IgD-negative memory B cell (primary cell): Measurements from ENCODE around the gene SLC16A10. TPM values are rescaled to one million over a fixed set of nuclear protein-coding genes. Genes with fewer than 3 reads are reported as not detected.

Source experiments
- H3K27ac Mint-ChIP-seq, 3 donors: one replicate each; pipeline ENCODE4 v1.8.0; 2020 to 2022; ENCODE audit warnings: mild to moderate bottlenecking in 3 of 3, mixed read lengths in 3 of 3, moderate library complexity in 1 of 3
- H3K27me3 Mint-ChIP-seq: one replicate; pipeline ENCODE4 v1.8.0; 2021; ENCODE audit warnings: mixed read lengths
- H3K36me3 Mint-ChIP-seq: one replicate; pipeline ENCODE4 v1.8.0; 2020; ENCODE audit warnings: mild to moderate bottlenecking, mixed read lengths
- H3K4me1 Mint-ChIP-seq, 3 donors: one replicate each; pipeline ENCODE4 v1.8.0; 2020 to 2022; ENCODE audit warnings: mixed read lengths in 3 of 3, mild to moderate bottlenecking in 1 of 3
- H3K4me3 Mint-ChIP-seq, 4 donors: one replicate each; pipeline ENCODE4 v1.8.0; 2020 to 2022; ENCODE audit warnings: mild to moderate bottlenecking in 4 of 4, mixed read lengths in 4 of 4, moderate library complexity in 3 of 4
- H3K9me3 Mint-ChIP-seq, 3 donors: one replicate each; pipeline ENCODE4 v1.8.0; 2020 to 2021; ENCODE audit warnings: mixed read lengths in 3 of 3, mild to moderate bottlenecking in 1 of 3
- polyA plus RNA-seq: library from polyadenylated mRNA; unstranded; fragments of 300-500 nt; fragmentation: Illumina TruSeq; gene quantifications from one replicate; pipeline ENCODE4 v1.2.3, GENCODE V29; 2021

The SLC16A10 gene
- polyA plus RNA-seq, 1 donor from 2014 or later: 1.2 TPM

GRCh38 chr6:111220383-111221031 lies 133.2 kb downstream of the SLC16A10 start:
- H3K4me1 Mint-ChIP-seq: peaks cover 0 to 2% (median 0%) of the 10 kb centered on the region in 3 donors

DNA sequence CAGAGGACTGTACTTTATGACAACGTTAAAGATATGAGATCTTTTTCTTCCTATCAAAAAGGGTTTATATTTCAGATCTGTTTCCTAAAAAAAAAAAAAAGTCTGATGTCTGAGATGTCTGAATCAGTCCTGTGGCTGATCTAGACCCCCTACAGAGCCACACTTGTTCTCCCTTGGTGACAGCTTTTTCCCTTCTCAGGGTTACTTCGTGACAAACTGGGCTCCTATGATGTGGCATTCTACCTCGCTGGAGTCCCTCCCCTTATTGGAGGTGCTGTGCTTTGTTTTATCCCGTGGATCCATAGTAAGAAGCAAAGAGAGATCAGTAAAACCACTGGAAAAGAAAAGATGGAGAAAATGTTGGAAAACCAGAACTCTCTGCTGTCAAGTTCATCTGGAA lies 134.5 kb downstream of the SLC16A10 start:
- H3K9me3 Mint-ChIP-seq: no peaks in the 10 kb centered on the region
- peaks cover 2% of the 10 kb centered on the region for H3K36me3 Mint-ChIP-seq
- peaks cover 0 to 2% (median 0%) of the 10 kb centered on the region in 3 donors for H3K4me1 Mint-ChIP-seq
- no peak overlapping the region for H3K27ac Mint-ChIP-seq
- H3K4me3 Mint-ChIP-seq: no peak overlapping the region
- peaks cover 3% of the 10 kb centered on the region for H3K27me3 Mint-ChIP-seq

More at GRCh38 chr6:111220383-111221031, 133.2 kb downstream of the SLC16A10 start:
- Mint-ChIP-seq H3K27me3 (peaks cover 3% of the 10 kb centered on the region), H3K27ac (no peak overlapping the region), H3K36me3 (peaks cover 2% of the 10 kb centered on the region), H3K9me3 (no peaks in the 10 kb centered on the region), H3K4me3 (no peak overlapping the region)

- Mint-ChIP-seq H3K9me3 (no peaks in the 10 kb centered on the region), H3K27me3 (peaks cover 3% of the 10 kb centered on the region), H3K27ac (no peak overlapping the region), H3K36me3 (peaks cover 2% of the 10 kb centered on the region), H3K4me1 (peaks cover 0 to 2% (median 0%) of the 10 kb centered on the region in 3 donors), H3K4me3 (no peak overlapping the region)
Measured at GRCh38 chr6:111222341-111222740, 135.0 kb downstream of the SLC16A10 start.

GRCh38 chr6:111228094-111228493 lies 140.8 kb downstream of the SLC16A10 start:
- Mint-ChIP-seq H3K27me3 (no peaks in the 10 kb centered on the region), H3K9me3 (no peaks in the 10 kb centered on the region), H3K27ac (no peak overlapping the region), H3K4me1 (no peaks in the 10 kb centered on the region), H3K4me3 (no peak overlapping the region), H3K36me3 (no peaks in the 10 kb centered on the region)

DNA sequence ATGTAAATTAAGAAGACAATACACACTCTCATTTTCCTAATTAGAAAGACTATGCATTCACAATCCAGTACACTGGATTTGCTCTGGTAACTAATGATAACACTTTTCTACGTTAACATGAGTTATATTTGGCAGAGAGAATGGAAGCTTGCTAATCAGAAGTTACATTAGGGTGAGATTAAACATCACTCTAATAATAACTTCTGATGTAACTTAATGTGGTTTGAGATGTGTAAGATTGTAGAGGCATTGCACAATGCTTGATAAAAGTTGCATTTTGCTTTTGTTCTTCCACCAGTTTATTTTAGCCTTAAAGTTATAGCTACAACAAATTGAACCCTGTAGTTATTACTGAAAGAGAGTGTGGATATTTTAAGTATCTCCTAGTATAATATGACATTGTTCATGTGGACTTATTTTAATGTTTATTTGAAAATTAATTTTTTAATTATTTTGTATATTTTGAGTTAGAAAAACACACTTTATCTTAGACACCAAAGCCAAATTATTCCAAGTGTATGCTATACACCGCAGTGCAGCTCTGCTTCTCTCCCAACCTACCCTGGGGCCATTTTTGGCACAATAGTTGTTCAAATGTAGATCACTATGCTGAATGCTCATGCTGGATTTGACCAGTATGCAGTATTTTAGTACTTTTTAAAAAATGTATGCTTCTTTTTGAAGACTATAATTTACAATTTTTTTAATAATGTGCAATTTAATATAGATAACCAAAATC lies 143.2 kb downstream of the SLC16A10 start:
- H3K36me3 Mint-ChIP-seq: no peaks in the 10 kb centered on the region
- peaks cover 8% of the 10 kb centered on the region for H3K27me3 Mint-ChIP-seq
- H3K27ac Mint-ChIP-seq: no peak overlapping the region
- H3K4me3 Mint-ChIP-seq: no peak overlapping the region
- H3K4me1 Mint-ChIP-seq: no peaks in the 10 kb centered on the region
- H3K9me3 Mint-ChIP-seq: no peaks in the 10 kb centered on the region

- Mint-ChIP-seq H3K36me3 (no peaks in the 10 kb centered on the region), H3K4me3 (no peak overlapping the region), H3K4me1 (no peaks in the 10 kb centered on the region)
Measured at GRCh38 chr6:111231090-111231459, 143.8 kb downstream of the SLC16A10 start.

DNA sequence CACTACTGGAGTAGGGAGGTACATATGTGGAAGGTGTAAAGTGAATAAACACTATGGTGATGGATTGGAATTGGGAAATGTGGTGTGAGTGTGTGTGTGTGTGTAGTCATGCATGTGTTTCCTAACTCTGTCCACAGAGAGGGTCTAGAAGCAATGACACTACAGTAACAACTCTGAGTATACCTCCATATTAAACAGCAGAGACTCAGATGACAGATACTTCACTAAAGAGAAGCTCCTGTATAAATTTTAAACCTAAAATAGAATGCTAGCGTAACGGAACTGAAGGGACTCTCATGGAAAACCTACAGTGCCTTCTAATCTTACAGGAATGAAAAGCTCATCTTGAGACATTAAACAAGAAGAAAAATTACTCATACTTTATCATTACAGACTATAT lies 150.5 kb downstream of the SLC16A10 start:
- Mint-ChIP-seq H3K27me3 (peaks cover 8% of the 10 kb centered on the region), H3K4me1 (peaks cover 0 to 5% (median 2%) of the 10 kb centered on the region in 3 donors), H3K9me3 (no peaks in the 10 kb centered on the region), H3K36me3 (no peaks in the 10 kb centered on the region), H3K4me3 (no peak overlapping the region), H3K27ac (no peak overlapping the region)

More at GRCh38 chr6:111231090-111231459, 143.8 kb downstream of the SLC16A10 start:
- peaks cover 8% of the 10 kb centered on the region for H3K27me3 Mint-ChIP-seq
- H3K27ac Mint-ChIP-seq: no peak overlapping the region
- no peaks in the 10 kb centered on the region for H3K9me3 Mint-ChIP-seq

- Mint-ChIP-seq H3K9me3 (no peaks in the 10 kb centered on the region), H3K4me1 (peaks cover 0 to 5% (median 2%) of the 10 kb centered on the region in 3 donors), H3K27me3 (peaks cover 4% of the 10 kb centered on the region), H3K27ac (no peak overlapping the region), H3K4me3 (no peak overlapping the region), H3K36me3 (no peaks in the 10 kb centered on the region)
Measured at GRCh38 chr6:111238464-111239119, 151.3 kb downstream of the SLC16A10 start.

DNA sequence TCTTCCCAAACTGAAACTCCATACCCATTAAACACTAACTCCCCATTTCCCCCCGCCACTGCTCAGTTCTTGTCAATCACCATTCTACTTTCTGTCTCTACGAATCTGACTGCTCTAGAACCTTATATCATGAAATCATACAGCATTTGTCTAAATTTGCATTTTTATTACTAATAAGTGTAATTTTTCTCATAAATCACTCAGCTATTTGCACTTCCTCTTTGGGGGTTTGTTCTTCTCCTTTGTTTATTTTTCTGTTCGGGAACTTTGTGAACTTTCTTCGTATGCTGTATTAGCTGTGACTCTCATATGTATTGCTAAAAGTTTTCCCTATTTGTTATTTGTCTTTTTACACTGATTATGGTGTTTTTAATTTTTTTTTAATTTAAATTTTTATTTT lies 152.2 kb downstream of the SLC16A10 start:
- H3K4me3 Mint-ChIP-seq: no peak overlapping the region
- H3K27me3 Mint-ChIP-seq: no peaks in the 10 kb centered on the region
- H3K27ac Mint-ChIP-seq: no peak overlapping the region
- H3K9me3 Mint-ChIP-seq: no peaks in the 10 kb centered on the region
- no peaks in the 10 kb centered on the region for H3K36me3 Mint-ChIP-seq
- H3K4me1 Mint-ChIP-seq: peaks cover 0 to 5% (median 2%) of the 10 kb centered on the region in 3 donors

DNA sequence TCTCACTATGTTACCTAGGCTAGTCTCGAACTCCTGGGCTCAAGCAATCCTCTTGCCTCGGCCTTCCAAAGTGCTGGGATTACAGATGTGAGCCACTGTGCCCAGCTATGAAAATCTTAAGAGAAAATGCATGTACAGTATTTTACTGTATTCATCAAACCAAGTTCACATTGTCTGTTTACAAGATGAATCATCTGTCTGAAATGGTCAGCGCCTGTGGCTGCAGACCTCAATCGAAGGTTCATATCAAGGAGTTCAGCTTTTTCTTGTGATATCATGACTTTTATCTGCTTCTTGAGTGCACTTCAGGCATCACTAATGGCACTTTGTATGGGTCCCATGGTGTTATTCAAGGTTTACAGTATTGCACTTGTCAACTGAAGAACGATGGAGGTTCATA lies 155.1 kb downstream of the SLC16A10 start:
- Mint-ChIP-seq H3K4me3 (no peak overlapping the region), H3K9me3 (no peaks in the 10 kb centered on the region), H3K27ac (peak overlapping the region in 1 of 3 donors; percentile 14), H3K27me3 (peaks cover 2% of the 10 kb centered on the region), H3K36me3 (no peaks in the 10 kb centered on the region), H3K4me1 (peaks cover 0 to 5% (median 2%) of the 10 kb centered on the region in 3 donors)

GRCh38 chr6:111243095-111243494 lies 155.8 kb downstream of the SLC16A10 start:
- no peak overlapping the region for H3K4me3 Mint-ChIP-seq
- no peaks in the 10 kb centered on the region for H3K36me3 Mint-ChIP-seq
- no peak overlapping the region for H3K27ac Mint-ChIP-seq
- no peaks in the 10 kb centered on the region for H3K9me3 Mint-ChIP-seq
- H3K4me1 Mint-ChIP-seq: peaks cover 0 to 5% (median 2%) of the 10 kb centered on the region in 3 donors
- H3K27me3 Mint-ChIP-seq: peaks cover 2% of the 10 kb centered on the region

- H3K4me3 Mint-ChIP-seq: no peak overlapping the region
- peaks cover 3% of the 10 kb centered on the region for H3K27me3 Mint-ChIP-seq
- no peaks in the 10 kb centered on the region for H3K9me3 Mint-ChIP-seq
- H3K36me3 Mint-ChIP-seq: no peaks in the 10 kb centered on the region
- no peak overlapping the region for H3K27ac Mint-ChIP-seq
- no peaks in the 10 kb centered on the region for H3K4me1 Mint-ChIP-seq
Measured at GRCh38 chr6:111248789-111249188, 161.5 kb downstream of the SLC16A10 start.

GRCh38 chr6:111250791-111251354 lies 163.6 kb downstream of the SLC16A10 start:
- no peak overlapping the region for H3K27ac Mint-ChIP-seq
- no peaks in the 10 kb centered on the region for H3K36me3 Mint-ChIP-seq
- H3K27me3 Mint-ChIP-seq: peaks cover 4% of the 10 kb centered on the region
- no peaks in the 10 kb centered on the region for H3K9me3 Mint-ChIP-seq
- H3K4me1 Mint-ChIP-seq: no peaks in the 10 kb centered on the region
- no peak overlapping the region for H3K4me3 Mint-ChIP-seq

DNA sequence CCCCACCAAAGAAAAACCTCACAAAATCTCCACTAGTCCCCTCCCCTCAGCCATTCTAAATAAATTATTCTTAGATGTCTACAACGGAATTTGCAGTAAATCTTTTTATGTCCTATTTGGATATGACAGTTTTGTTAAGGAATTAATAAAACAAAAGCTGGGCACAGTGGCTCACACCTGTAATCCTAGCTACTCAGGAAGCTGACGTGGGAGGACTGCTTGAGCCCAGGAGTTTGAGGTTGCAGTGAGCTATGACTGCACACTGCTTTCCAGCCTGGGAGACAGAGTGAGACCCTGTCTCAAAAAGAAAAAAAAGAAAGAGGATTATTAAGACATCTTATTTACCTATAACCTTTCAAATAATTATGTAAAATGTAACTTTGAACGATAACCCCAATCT lies 165.4 kb downstream of the SLC16A10 start:
- Mint-ChIP-seq H3K36me3 (no peaks in the 10 kb centered on the region), H3K9me3 (no peaks in the 10 kb centered on the region), H3K27me3 (peaks cover 4% of the 10 kb centered on the region), H3K27ac (no peak overlapping the region), H3K4me1 (no peaks in the 10 kb centered on the region), H3K4me3 (no peak overlapping the region)
